Measurements from ENCODE around the gene LRRC8B. TPM values are rescaled to one million over a fixed set of nuclear protein-coding genes. Genes with fewer than 3 reads are reported as not detected.

The LRRC8B gene
- total and polyA plus RNA-seq, 2 of the 13 experiments (the other 11 are each of a cell fraction or from before 2014, with no cell fraction given), result 4.9 to 7.6 TPM

DNA sequence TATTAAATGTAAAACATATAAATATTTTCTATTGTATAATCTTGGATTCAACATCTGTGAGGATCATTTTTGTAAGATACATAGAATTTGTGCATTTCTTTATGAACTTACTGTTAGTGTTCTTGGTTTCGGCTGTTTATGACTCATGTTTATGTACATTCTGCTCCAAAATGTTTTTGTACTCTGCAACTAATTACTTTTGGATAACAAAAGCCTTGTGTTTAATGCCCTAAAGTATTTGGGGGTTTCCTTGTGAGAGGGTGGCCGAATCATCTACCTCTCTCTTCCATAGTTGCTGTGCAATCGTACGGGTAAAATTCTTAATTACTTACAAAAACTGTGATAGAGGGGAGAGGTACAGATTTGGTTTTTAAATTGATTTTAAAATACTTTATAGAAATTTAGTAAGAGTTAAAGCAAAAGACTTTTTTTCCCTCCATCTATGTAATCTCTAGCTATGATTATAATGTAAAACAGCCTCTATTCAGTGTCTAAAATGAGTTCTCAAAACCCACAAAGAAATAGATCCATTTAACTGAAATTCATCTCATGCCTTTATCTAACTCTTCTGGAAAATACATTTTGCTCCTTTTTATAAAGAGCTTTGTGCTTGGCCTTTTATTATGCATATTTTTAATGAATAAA is 69.6 kb downstream of the LRRC8B start:
- H3K4me1 ChIP-seq (ENCODE audit: insufficient read depth, low read length), result peaks cover 26% of the 10 kb centered on the region
- no peaks in the 10 kb centered on the region for H3K9me3 ChIP-seq (ENCODE audit: low read length)
- intact Hi-C loops (cut with micrococcal nuclease; ENCODE audit: unreplicated experiment), result no loop called here
- H3K9ac ChIP-seq (ENCODE audit: insufficient read depth, low read depth, low read length), result no peak overlapping the region
- ChIA-PET POLR2A (no interaction called here), CTCF (ENCODE audit: low intra/inter-chr PET ratio, low total read pairs) (no interaction called here)
- no TSS peak for BruUV-seq (replicated peaks)
- no peak for FAIRE-seq
- H3K27me3 ChIP-seq (ENCODE audit: control insufficient read depth in 1 of 2, insufficient read depth in 2 of 2, low read length in 2 of 2), result no peaks in the 10 kb centered on the region
- H3K36me3 ChIP-seq (replicated peaks in 1 of 2; ENCODE audit: control insufficient read depth in 1 of 2, insufficient read depth in 2 of 2, low read length in 2 of 2), result no peaks in the 10 kb centered on the region
- in situ Hi-C loops (cut with HindIII; ENCODE audit: extremely low pct_ligation_motif_present, low pct_unique_long_range_greater_than_20kb), result no loop called here
- no peak for TF ChIP-seq NR1H2 (CRISPR knock-in tag; IDR thresholded peaks at IDR 0.05; ENCODE audit: borderline replicate concordance, low read depth)
- no peak for TF ChIP-seq BCL6 (CRISPR knock-in tag; IDR thresholded peaks at IDR 0.05)
- TF ChIP-seq, protein P1, sequence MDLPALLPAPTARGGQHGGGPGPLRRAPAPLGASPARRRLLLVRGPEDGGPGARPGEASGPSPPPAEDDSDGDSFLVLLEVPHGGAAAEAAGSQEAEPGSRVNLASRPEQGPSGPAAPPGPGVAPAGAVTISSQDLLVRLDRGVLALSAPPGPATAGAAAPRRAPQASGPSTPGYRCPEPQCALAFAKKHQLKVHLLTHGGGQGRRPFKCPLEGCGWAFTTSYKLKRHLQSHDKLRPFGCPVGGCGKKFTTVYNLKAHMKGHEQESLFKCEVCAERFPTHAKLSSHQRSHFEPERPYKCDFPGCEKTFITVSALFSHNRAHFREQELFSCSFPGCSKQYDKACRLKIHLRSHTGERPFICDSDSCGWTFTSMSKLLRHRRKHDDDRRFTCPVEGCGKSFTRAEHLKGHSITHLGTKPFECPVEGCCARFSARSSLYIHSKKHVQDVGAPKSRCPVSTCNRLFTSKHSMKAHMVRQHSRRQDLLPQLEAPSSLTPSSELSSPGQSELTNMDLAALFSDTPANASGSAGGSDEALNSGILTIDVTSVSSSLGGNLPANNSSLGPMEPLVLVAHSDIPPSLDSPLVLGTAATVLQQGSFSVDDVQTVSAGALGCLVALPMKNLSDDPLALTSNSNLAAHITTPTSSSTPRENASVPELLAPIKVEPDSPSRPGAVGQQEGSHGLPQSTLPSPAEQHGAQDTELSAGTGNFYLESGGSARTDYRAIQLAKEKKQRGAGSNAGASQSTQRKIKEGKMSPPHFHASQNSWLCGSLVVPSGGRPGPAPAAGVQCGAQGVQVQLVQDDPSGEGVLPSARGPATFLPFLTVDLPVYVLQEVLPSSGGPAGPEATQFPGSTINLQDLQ (CRISPR knock-in tag; IDR thresholded peaks at IDR 0.05), result no peak
- no peak for TF ChIP-seq ZNF772 (CRISPR knock-in tag; IDR thresholded peaks at IDR 0.05)
- TF ChIP-seq RFX5 (IDR thresholded peaks at IDR 0.05; ENCODE audit: low read depth, low read length), result no peak
- no peak overlapping the region for H3K27ac ChIP-seq (ENCODE audit: extremely low read length, insufficient read depth, low read length)
- no peak overlapping the region for H3K4me2 ChIP-seq (ENCODE audit: low read depth, low read length)
- H2AFZ ChIP-seq (ENCODE audit: low read length), result no peak overlapping the region
- no peaks in the 10 kb centered on the region for H3K79me2 ChIP-seq (ENCODE audit: insufficient read depth, low read length)
- no peaks in the 10 kb centered on the region for H4K20me1 ChIP-seq (ENCODE audit: insufficient read depth, low read length)
- DNase-seq (ENCODE audit: low spot score), result no peak
- no peak for ATAC-seq
- no peak overlapping the region for H3K4me3 ChIP-seq (replicated peaks in 1 of 3; ENCODE audit: insufficient read depth in 1 of 3, low read depth in 2 of 3, low read length in 3 of 3)
- WGBS (ENCODE audit: low lambda C conversion rate), result 97% methylated on average over 4 of the region's 4 CpGs

- no TSS peak for BruUV-seq (replicated peaks)
- CTCF ChIA-PET (ENCODE audit: low intra/inter-chr PET ratio, low total read pairs), result no interaction called here
- Histone ChIP-seq H3K27ac (ENCODE audit: extremely low read length, insufficient read depth, low read length) (no peak overlapping the region), H3K4me2 (ENCODE audit: low read depth, low read length) (no peak overlapping the region), H3K4me1 (ENCODE audit: insufficient read depth, low read length) (peaks cover 16% of the 10 kb centered on the region), H3K4me3 (replicated peaks in 1 of 3; ENCODE audit: insufficient read depth in 1 of 3, low read depth in 2 of 3, low read length in 3 of 3) (no peak overlapping the region), H3K27me3 (ENCODE audit: control insufficient read depth in 1 of 2, insufficient read depth in 2 of 2, low read length in 2 of 2) (no peaks in the 10 kb centered on the region), H2AFZ (ENCODE audit: low read length) (no peak overlapping the region), H3K79me2 (ENCODE audit: insufficient read depth, low read length) (no peaks in the 10 kb centered on the region), H4K20me1 (ENCODE audit: insufficient read depth, low read length) (no peaks in the 10 kb centered on the region), H3K9me3 (ENCODE audit: low read length) (no peaks in the 10 kb centered on the region), H3K36me3 (replicated peaks in 1 of 2; ENCODE audit: control insufficient read depth in 1 of 2, insufficient read depth in 2 of 2, low read length in 2 of 2) (no peaks in the 10 kb centered on the region), H3K9ac (ENCODE audit: insufficient read depth, low read depth, low read length) (no peak overlapping the region)
- in situ Hi-C loops (cut with HindIII; ENCODE audit: extremely low pct_ligation_motif_present, low pct_unique_long_range_greater_than_20kb) (loop anchor here (5.0 kb wide), 1 partner anchor 109 kb away; no protein-coding TSS in a partner anchor), intact Hi-C loops (cut with micrococcal nuclease; ENCODE audit: unreplicated experiment) (no loop called here)
- WGBS (ENCODE audit: low lambda C conversion rate), result 95% methylated on average over 2 of the region's 2 CpGs
- FAIRE-seq, result no peak
- DNase-seq (ENCODE audit: low spot score), result no peak
- POLR2A ChIA-PET, result interaction anchor here (0.8 kb wide), 1 partner anchor 72 kb away, joined by 3 read pairs; the partner anchor contains the start of gene LRRC8B
- ATAC-seq, result no peak
- no peak for TF ChIP-seq HDAC1 (CRISPR knock-in tag; IDR thresholded peaks at IDR 0.05)
- TF ChIP-seq, protein P2, sequence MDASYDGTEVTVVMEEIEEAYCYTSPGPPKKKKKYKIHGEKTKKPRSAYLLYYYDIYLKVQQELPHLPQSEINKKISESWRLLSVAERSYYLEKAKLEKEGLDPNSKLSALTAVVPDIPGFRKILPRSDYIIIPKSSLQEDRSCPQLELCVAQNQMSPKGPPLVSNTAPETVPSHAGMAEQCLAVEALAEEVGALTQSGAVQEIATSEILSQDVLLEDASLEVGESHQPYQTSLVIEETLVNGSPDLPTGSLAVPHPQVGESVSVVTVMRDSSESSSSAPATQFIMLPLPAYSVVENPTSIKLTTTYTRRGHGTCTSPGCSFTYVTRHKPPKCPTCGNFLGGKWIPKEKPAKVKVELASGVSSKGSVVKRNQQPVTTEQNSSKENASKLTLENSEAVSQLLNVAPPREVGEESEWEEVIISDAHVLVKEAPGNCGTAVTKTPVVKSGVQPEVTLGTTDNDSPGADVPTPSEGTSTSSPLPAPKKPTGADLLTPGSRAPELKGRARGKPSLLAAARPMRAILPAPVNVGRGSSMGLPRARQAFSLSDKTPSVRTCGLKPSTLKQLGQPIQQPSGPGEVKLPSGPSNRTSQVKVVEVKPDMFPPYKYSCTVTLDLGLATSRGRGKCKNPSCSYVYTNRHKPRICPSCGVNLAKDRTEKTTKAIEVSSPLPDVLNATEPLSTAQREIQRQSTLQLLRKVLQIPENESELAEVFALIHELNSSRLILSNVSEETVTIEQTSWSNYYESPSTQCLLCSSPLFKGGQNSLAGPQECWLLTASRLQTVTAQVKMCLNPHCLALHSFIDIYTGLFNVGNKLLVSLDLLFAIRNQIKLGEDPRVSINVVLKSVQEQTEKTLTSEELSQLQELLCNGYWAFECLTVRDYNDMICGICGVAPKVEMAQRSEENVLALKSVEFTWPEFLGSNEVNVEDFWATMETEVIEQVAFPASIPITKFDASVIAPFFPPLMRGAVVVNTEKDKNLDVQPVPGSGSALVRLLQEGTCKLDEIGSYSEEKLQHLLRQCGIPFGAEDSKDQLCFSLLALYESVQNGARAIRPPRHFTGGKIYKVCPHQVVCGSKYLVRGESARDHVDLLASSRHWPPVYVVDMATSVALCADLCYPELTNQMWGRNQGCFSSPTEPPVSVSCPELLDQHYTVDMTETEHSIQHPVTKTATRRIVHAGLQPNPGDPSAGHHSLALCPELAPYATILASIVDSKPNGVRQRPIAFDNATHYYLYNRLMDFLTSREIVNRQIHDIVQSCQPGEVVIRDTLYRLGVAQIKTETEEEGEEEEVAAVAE (CRISPR knock-in tag; IDR thresholded peaks at IDR 0.05; ENCODE audit: borderline replicate concordance), result no peak
- no peak for TF ChIP-seq ZFP91 (CRISPR knock-in tag; IDR thresholded peaks at IDR 0.05; ENCODE audit: borderline replicate concordance)
Measured at GRCh38 chr1:89596698-89597097, 72.1 kb downstream of the LRRC8B start.
